Progenitor cell of endocrine pancreas (in vitro differentiated cells): ENCODE measurements around the gene LY6G6D. TPM values are rescaled to one million over a fixed set of nuclear protein-coding genes. Genes with fewer than 3 reads are reported as not detected.
A peak's percentile ranks its signal among the peaks of the same experiment; 100 is the strongest.

Experiments used
- DNase-seq: peaks from one replicate; pipeline ENCODE4 v3.0.0; 2021; ENCODE audit warnings: low spot score; ENCODE audit not compliant: unreplicated experiment
- H3K27ac Mint-ChIP-seq: 2 replicates; pipeline ENCODE4 v1.8.0; 2021; ENCODE audit warnings: mild to moderate bottlenecking, moderate library complexity, mixed read lengths
- H3K27me3 Mint-ChIP-seq: 2 replicates; pipeline ENCODE4 v1.8.0; 2021; ENCODE audit warnings: mixed read lengths
- H3K36me3 Mint-ChIP-seq: 2 replicates; pipeline ENCODE4 v1.8.0; 2022; ENCODE audit warnings: mixed read lengths; ENCODE audit not compliant: insufficient read depth
- H3K4me1 Mint-ChIP-seq: 2 replicates; pipeline ENCODE4 v1.8.0; 2021; ENCODE audit warnings: low read depth, mixed read lengths
- H3K4me3 Mint-ChIP-seq: 2 replicates; pipeline ENCODE4 v1.8.0; 2021; ENCODE audit warnings: low read depth, mild to moderate bottlenecking, moderate library complexity, mixed read lengths
- H3K9me3 Mint-ChIP-seq: 2 replicates; pipeline ENCODE4 v1.8.0; 2021; ENCODE audit warnings: low read depth, mixed read lengths
- CTCF ChIP-seq: fragments of 200-600 bp; sonication (generic); IDR thresholded peaks from one replicate; pipeline ENCODE4 v1.5.0; 2021; ENCODE audit warnings: antibody characterized with exemption, mild to moderate bottlenecking; ENCODE audit not compliant: unreplicated experiment
- long read RNA-seq: library from polyadenylated mRNA; unstranded; transcript quantifications from one replicate; pipeline ENCODE4 v2.0.0, GENCODE V29; 2020
- total RNA-seq: library from RNA; stranded (reverse); gene quantifications from 2 replicates; pipeline ENCODE4 v1.2.1, GENCODE V29; 2021

The LY6G6D gene
- not detected in 2 replicates for total RNA-seq
- long read RNA-seq: 0 reads

- Mint-ChIP-seq H3K9me3 (no peaks in the 10 kb centered on the region), H3K27me3 (peaks cover 11% of the 10 kb centered on the region), H3K27ac (peak within 1 kb of the TSS; percentile 88), H3K4me3 (no peak within 1 kb of the TSS), H3K4me1 (peaks cover 32% of the 10 kb centered on the region), H3K36me3 (no peaks in the 10 kb centered on the region)
- DNase-seq: no peak
- TF ChIP-seq CTCF: no peak
Observed at GRCh38 chr6:31715022-31715958, at the start of gene LY6G6D. Gene LY6G6D (plus strand): TSS chr6:31715348. CDS start chr6:31715356, 8 bp downstream.

GRCh38 chr6:31665501-31666336, 49.4 kb upstream of the LY6G6D start, which contains the start of gene CSNK2B:
Gene CSNK2B (plus strand): TSS chr6:31666080. CDS start chr6:31666832, 752 bp downstream.
- no peak for TF ChIP-seq CTCF
- Mint-ChIP-seq H3K9me3 (no peaks in the 10 kb centered on the region), H3K4me3 (peak within 1 kb of the TSS; percentile 84), H3K36me3 (peaks cover 14% of the 10 kb centered on the region), H3K4me1 (peaks cover 32% of the 10 kb centered on the region), H3K27ac (peak within 1 kb of the TSS; percentile 97), H3K27me3 (no peaks in the 10 kb centered on the region)
- DNase-seq: peak; percentile 91

- no peaks in the 10 kb centered on the region for H3K27me3 Mint-ChIP-seq
- no peaks in the 10 kb centered on the region for H3K9me3 Mint-ChIP-seq
- H3K4me3 Mint-ChIP-seq: peak overlapping the region; percentile 84
- H3K27ac Mint-ChIP-seq: peak overlapping the region; percentile 97
- H3K4me1 Mint-ChIP-seq: peaks cover 27% of the 10 kb centered on the region
- TF ChIP-seq CTCF: no peak
- H3K36me3 Mint-ChIP-seq: peaks cover 14% of the 10 kb centered on the region
- DNase-seq: no peak
Observed at GRCh38 chr6:31666337-31666965, 48.7 kb upstream of the LY6G6D start.

- Mint-ChIP-seq H3K9me3 (no peaks in the 10 kb centered on the region), H3K27me3 (no peaks in the 10 kb centered on the region), H3K4me1 (peaks cover 11% of the 10 kb centered on the region), H3K27ac (no peak within 1 kb of the TSS), H3K4me3 (no peak within 1 kb of the TSS), H3K36me3 (peaks cover 17% of the 10 kb centered on the region)
- TF ChIP-seq CTCF: no peak
- DNase-seq: no peak
Observed at GRCh38 chr6:31669676-31670075, 45.5 kb upstream of the LY6G6D start, which contains the start of gene LY6G5B. Gene LY6G5B (plus strand): TSS chr6:31669976. CDS start chr6:31670951, 975 bp downstream.
